ENCODE data around the gene LYRM1.
"Not testable (repeated sequence)": the region's sequence is repeated elsewhere in the genome, so short reads cannot be mapped to it uniquely, and the experiment has no call there.

The LYRM1 gene

GRCh38 chr16:20930365-20930690 lies 29.8 kb downstream of the LYRM1 start:
- no peak for FAIRE-seq
- no peak for DNase-seq (ENCODE audit: insufficient read length, low spot score)

DNA sequence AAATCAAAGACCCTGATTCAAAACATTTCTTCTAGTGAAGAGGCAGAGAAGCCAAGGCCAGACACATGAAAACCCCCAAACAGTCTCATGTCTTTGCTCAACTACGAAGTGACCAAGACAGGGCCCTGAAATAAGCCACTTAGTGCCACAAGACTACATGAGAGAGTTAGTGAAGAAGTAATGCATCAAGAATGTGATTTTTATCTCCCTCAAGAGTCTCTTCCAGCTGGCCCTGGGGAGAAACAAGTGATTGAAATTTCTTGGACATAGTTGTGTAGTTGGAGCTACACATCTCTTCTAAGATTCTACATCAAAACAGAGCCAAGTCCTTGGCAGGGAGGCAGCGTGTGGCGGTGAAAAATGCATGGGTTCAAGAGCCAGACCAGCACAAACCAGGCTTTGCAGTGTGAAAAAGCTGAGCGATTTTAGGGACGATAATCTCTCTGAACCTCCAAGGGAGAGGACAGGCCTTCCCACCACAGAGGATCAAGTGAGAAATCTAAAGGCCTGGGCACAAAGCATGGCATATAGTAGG lies 30.6 kb downstream of the LYRM1 start:
- FAIRE-seq, result no peak
- no peak for DNase-seq (ENCODE audit: insufficient read length, low spot score)

DNA sequence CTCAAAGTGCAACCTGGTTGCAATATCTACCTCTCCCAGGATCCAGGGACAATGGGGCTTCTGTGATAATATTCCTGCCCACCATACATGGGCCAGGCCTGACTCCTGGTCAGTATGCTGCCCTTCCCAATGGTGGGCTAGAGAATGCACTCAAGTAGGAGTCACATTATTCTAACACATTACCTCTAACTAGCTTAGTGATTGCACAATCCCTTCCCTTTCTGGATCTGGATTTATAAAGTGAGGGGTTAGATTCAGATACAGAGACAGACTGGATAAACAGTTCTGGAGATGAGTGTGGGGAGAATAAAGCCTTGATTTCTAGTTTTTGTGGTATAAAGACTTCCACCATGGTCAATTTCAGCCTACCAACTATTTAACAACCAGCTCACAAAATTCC lies 33.0 kb downstream of the LYRM1 start:
- no peak for FAIRE-seq
- DNase-seq (ENCODE audit: insufficient read length, low spot score), result no peak

DNA sequence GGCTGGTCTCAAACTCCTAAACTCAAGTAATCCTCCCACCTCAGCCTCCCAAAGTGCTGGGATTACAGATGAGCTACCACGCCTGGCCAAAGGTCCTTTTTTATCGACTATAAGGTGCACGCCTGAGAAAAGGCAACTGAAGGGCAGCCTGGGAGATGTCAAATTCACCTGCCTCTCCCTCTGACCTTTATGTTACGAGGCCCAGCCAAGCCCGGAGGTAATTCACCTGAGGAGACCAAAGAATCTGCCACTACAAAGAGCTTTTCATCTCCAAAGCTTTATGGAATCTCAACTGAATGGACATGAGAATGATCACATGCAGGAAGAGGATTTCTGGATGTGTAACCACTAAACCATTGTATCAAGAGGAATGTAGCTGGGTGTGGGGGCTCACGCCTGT lies 37.2 kb downstream of the LYRM1 start:
- DNase-seq (ENCODE audit: insufficient read length, low spot score), result no peak
- FAIRE-seq, result no peak

DNA sequence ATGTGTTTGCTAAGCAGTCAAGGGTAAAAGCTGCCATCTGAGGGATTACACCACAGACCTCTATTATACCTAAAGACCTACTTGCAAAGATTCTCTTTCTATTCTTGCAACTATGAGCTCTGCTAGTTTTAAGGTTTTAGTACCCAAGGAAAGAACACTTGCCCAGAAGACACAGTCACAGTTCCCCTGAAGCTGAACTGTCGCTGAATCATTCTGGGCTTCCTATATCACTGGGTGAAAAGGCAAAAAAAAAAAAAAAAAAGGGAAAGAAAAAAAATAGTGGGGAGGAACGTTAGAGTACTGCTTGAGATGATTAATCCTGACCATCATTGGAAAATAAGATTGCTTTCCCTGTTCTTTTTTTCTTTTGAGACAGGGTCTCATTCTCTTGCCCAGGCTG lies 37.9 kb downstream of the LYRM1 start:
- DNase-seq (ENCODE audit: insufficient read length, low spot score) (no peak), FAIRE-seq (no peak)

- DNase-seq (ENCODE audit: insufficient read length, low spot score) (no peak), FAIRE-seq (no peak)
These were observed 39.0 kb downstream of the LYRM1 start for GRCh38 chr16:20939611-20940010.

DNA sequence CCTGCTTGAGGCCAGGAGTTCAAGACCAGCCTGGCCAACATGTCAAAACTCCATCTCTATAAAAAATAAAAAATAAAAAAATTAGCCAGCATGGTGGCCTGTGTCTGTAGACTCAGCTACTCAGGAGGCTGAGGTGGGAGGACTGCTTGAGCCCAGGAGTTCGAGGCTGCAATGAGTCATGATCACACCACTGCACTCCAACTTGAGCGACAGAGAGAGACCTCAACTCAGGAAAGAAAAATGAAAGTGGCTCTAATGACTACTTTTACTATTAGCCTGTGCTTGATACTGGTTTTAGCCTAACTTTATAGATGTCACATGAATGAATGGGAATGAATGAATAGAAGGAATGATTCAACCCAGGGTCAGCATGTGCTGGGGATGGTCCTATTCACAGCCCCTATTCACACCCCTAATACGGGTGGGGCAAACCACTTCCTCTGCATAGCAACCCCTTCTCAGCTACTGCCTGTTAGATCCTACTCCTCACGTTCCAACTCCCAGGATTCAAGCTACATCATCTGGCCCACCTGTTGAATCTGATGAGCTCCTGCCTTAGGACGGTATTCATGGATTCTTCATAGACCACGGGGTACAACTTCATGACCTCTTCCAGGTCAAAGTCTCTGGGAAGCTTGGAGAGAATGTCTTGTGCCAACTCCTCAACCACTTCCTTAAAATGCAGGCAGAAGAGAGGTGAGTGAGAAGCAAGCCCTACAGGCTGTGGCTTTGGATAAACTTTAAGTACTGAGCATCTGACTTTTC lies 40.5 kb downstream of the LYRM1 start:
- no peak for FAIRE-seq

DNA sequence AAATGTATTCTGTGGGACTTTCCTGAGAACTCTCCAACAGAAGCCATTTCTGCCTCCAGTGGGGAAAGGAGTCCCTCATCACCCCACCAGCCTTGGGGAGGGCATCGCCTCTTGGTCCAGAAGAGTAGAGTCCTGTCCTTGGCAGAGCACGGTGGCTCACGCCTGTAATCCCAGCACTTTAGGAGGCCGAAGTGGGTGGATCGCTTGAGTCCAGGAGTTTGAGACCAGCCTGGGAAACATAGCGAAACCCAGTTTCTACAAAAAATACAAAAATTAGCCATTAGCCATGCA lies 41.0 kb downstream of the LYRM1 start:
- DNase-seq (ENCODE audit: insufficient read length, low spot score) (no peak), FAIRE-seq (no peak)

More for the DNA sequence above, 40.5 kb downstream of the LYRM1 start:
- no peak for DNase-seq (ENCODE audit: insufficient read length, low spot score)

- DNase-seq (ENCODE audit: insufficient read length, low spot score), result no peak
- FAIRE-seq, result no peak
These were observed 41.7 kb downstream of the LYRM1 start for GRCh38 chr16:20942256-20942655.

DNA sequence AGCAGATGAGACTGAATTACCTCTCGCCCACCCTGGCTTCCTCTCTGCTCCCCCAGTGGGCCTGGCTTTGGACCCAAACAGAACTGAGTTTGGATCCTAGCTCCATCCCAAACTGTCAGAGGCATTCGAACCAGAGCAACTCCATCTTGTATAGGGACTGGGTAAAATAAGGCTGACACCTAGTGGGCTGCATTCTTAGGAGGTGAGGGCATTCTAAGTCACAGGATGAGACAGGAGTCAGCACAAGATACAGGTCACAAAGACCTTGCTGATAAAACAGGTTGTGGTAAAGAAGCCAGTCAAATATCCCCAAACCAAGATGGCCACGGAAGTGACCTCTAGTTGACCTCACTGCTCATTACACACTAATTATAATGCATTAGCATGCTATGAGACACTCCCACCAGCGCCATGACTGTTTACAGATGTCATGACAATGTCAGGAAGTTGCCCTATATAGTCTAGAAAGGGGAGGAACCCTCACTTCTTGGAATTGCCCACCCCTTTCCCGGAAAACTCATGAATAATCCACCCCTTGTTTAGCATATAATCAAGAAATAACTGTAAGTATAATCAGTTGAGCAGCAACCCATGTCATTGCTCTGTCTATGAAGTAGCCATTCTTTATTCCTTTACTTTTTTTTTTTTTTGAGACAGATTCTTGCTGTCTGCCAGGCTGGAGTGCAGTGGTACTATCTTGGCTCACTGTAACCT lies 44.4 kb downstream of the LYRM1 start:
- no peak for DNase-seq (ENCODE audit: insufficient read length, low spot score)
- FAIRE-seq, result no peak

GRCh38 chr16:20945575-20945875 lies 45.0 kb downstream of the LYRM1 start:
- FAIRE-seq; DNase-seq (ENCODE audit: insufficient read length, low spot score): not testable (repeated sequence)

DNA sequence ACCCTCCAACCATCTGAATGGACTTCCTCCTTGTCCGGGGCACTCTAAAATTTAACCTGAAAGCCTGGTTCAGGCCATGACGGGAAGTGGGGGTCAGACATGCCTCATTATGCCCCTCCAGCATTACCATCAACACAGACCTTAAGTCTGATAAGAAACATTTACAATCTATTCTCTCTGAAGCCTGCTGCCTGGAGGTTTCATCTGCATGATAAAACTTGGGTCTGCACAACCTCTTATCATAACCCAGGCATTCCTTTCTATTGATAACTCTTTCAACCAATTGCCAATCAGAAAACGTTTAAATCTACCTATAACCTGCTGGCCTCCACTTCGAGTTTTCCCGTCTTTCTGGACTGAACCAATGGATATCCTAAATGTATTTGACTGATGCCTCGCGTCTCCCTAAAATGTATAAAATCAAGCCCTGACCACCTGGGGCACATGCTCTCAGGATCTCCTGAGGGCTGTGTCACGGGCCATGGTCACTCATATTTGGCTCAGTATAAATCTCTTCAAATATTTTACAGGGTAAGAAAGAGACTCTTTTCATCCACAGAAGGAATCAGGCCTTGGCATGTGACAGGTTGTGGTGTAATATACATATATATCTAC lies 45.6 kb downstream of the LYRM1 start:
- DNase-seq (ENCODE audit: insufficient read length, low spot score) (no peak), FAIRE-seq (no peak)

DNA sequence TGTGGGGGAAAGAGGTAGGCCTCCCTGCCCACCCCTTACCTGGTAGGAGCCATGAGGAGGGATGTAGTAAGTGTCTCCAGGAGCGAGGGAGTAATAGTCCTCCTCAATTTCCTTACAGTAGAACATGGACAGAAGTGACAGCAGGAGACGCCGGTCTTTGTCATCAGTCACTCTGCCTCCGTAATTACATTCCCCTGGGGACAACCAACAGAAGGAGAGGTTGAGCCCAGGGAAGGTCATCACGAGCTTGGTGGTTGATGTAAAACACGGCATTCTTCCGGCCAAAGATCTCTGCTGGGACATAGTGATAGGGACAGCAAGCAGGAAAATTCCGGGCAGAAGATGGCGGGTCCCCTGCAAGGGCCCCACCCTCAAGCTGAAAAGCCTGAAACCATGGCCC lies 47.9 kb downstream of the LYRM1 start:
- DNase-seq (ENCODE audit: insufficient read length, low spot score), result no peak
- FAIRE-seq, result no peak

DNA sequence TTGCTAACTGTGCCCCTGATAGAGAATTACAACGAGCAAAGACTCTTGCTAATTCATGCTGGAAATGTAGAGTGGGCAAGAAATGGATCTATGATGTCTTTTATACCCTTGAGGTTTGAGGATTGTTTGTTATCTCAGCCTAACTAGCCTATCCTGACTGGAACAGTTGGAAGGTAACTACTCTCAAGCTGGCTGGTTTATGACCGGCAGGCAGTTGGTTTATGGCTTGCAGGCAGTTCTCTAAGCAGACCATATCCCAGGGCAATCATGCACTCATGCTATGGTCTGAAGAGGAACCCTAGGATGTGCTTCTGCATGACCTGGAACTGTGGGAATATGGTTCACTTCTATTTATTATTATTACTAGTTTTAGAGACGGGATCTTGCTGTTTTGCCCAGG lies 49.1 kb downstream of the LYRM1 start:
- DNase-seq (ENCODE audit: insufficient read length, low spot score), result no peak
- FAIRE-seq, result no peak

- DNase-seq (ENCODE audit: insufficient read length, low spot score) (no peak), FAIRE-seq (no peak)
These were observed 49.7 kb downstream of the LYRM1 start for GRCh38 chr16:20950294-20950693.

GRCh38 chr16:20952139-20952920 lies 51.8 kb downstream of the LYRM1 start:
- no peak for DNase-seq (ENCODE audit: insufficient read length, low spot score)
- FAIRE-seq, result no peak

- DNase-seq (ENCODE audit: insufficient read length, low spot score) (no peak), FAIRE-seq (no peak)
These were observed 54.0 kb downstream of the LYRM1 start for GRCh38 chr16:20954574-20954973.

GRCh38 chr16:20956319-20956718 lies 55.7 kb downstream of the LYRM1 start:
- FAIRE-seq (no peak), DNase-seq (ENCODE audit: insufficient read length, low spot score) (no peak)

GRCh38 chr16:20957153-20957552 lies 56.6 kb downstream of the LYRM1 start:
- no peak for DNase-seq (ENCODE audit: insufficient read length, low spot score)
- no peak for FAIRE-seq

- FAIRE-seq, result no peak
- no peak for DNase-seq (ENCODE audit: insufficient read length, low spot score)
These were observed 60.3 kb downstream of the LYRM1 start for GRCh38 chr16:20960899-20961298.

DNA sequence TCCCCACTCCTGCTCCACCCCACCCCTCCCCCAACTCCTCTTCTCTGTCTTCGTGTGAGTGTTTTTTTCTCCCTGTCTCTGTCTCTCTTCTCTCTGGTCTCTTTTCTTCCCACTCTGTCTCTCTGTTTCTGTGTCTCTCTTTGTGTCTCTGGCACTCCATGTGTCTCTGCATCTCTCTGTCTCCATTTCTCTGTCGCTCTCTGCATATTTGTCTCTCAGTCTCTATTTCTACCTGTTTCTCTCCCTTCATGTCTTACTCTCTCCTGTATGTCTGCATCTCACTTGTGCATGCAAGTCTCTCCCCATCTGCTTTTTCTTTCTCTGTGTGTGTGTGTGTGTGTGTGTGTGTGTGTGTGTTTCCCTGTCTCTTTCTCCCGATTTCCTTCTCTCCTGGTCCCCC lies 68.2 kb downstream of the LYRM1 start:
- no peak for FAIRE-seq
- DNase-seq (ENCODE audit: insufficient read length, low spot score), result no peak
